PC-3 (cell line): ENCODE measurements around the gene MAML3. TPM values are rescaled to one million over a fixed set of nuclear protein-coding genes. Genes with fewer than 3 reads are reported as not detected.

ENCODE experiments used
- ATAC-seq: fragments of 200-7000 bp; cut with Tn5 transposase; 2 replicates; pipeline ENCODE4 v1.9.1; 2020; ENCODE audit warnings: mild to moderate bottlenecking, moderate library complexity
- BruUV-seq: library from RNA; stranded (reverse); fragments of 400-500 nt; replicated peaks from 2 replicates; lab custom pipeline; 2021; lab: Mats Ljungman, UMichigan
- CTCF ChIA-PET: fragments of 300-600 bp; sonication (Branson Sonifier 250); formaldehyde crosslinking; loops from one replicate; lab custom pipeline; 2022; ENCODE audit warnings: antibody characterized with exemption; lab: Charles Lee
- POLR2A ChIA-PET: fragments of 300-600 bp; sonication (Branson Sonifier 250); formaldehyde crosslinking; loops from one replicate; lab custom pipeline; 2022; ENCODE audit warnings: antibody characterized with exemption; ENCODE audit not compliant: unreplicated experiment; lab: Charles Lee
- DNase-seq: peaks from one replicate; pipeline ENCODE4 v3.0.0-alpha.2; 2015
- H2AFZ ChIP-seq: fragments of 300-600 bp; sonication (generic); 2 replicates; pipeline ENCODE4 v1.6.0; 2016; ENCODE audit warnings: antibody characterized with exemption, low read length
- H3F3A ChIP-seq: fragments of 300-600 bp; sonication (generic); one replicate; pipeline ENCODE4 v1.6.0; 2017; ENCODE audit warnings: antibody characterized with exemption, low read length, control low read depth, mild to moderate bottlenecking; ENCODE audit not compliant: unreplicated experiment
- H3K27ac ChIP-seq: fragments of 300-600 bp; sonication (generic); 2 replicates; pipeline ENCODE4 v1.5.1; 2016; ENCODE audit warnings: mild to moderate bottlenecking, low read length
- H3K27me3 ChIP-seq: fragments of 300-600 bp; sonication (generic); 2 replicates; pipeline ENCODE4 v1.6.1; 2016; ENCODE audit warnings: low read length, mixed read lengths
- H3K36me3 ChIP-seq: fragments of 300-600 bp; sonication (generic); 2 replicates; pipeline ENCODE4 v1.6.1; 2016; ENCODE audit warnings: low read depth, mixed run types, low read length, mixed read lengths
- H3K4me1 ChIP-seq: fragments of 300-600 bp; sonication (generic); 2 replicates; pipeline ENCODE4 v1.5.1; 2016; ENCODE audit warnings: low read length; ENCODE audit not compliant: insufficient read depth
- H3K4me2 ChIP-seq: fragments of 300-600 bp; sonication (generic); 2 replicates; pipeline ENCODE4 v1.6.0; 2016; ENCODE audit warnings: low read length
- H3K4me3 ChIP-seq: fragments of 300-600 bp; sonication (generic); 2 replicates; pipeline ENCODE4 v1.5.1; 2016; ENCODE audit warnings: mild to moderate bottlenecking, low read length, mixed read lengths
- H3K79me2 ChIP-seq: fragments of 300-600 bp; sonication (generic); 2 replicates; pipeline ENCODE4 v1.6.1; 2017; ENCODE audit warnings: low read length, mixed read lengths
- H3K9ac ChIP-seq: fragments of 300-600 bp; sonication (generic); 2 replicates; pipeline ENCODE4 v1.6.0; 2016; ENCODE audit warnings: mild to moderate bottlenecking, low read length
- H3K9me2 ChIP-seq: fragments of 300-600 bp; sonication (generic); replicated peaks from 2 replicates; pipeline ENCODE4 v1.6.1; 2016; ENCODE audit warnings: mixed run types, low read length, mixed read lengths
- H3K9me3 ChIP-seq: fragments of 300-600 bp; sonication (generic); 2 replicates; pipeline ENCODE4 v1.6.1; 2016; ENCODE audit warnings: low read length, mixed read lengths
- H4K20me1 ChIP-seq: fragments of 300-600 bp; sonication (generic); 2 replicates; pipeline ENCODE4 v1.6.1; 2016; ENCODE audit warnings: low read length, mixed read lengths
- EZH2 ChIP-seq: fragments of 300-600 bp; sonication (generic); IDR thresholded peaks from one replicate; pipeline ENCODE4 v1.6.1; 2017; ENCODE audit warnings: antibody characterized with exemption, mild to moderate bottlenecking, low read length; ENCODE audit not compliant: unreplicated experiment
- EZH2phosphoT487 ChIP-seq: fragments of 300-600 bp; sonication (generic); IDR thresholded peaks from 2 replicates; pipeline ENCODE4 v1.6.1; 2018; ENCODE audit warnings: mild to moderate bottlenecking, antibody characterized with exemption, low read length, borderline replicate concordance
- intact Hi-C: fragments of 100-400 bp; cut with micrococcal nuclease; formaldehyde crosslinking; loops from 2 replicates; pipeline ENCODE4 v1.9.0; 2023
- total RNA-seq: library from RNA; depleted of rRNA; stranded (reverse); fragments of >200 nt; gene quantifications from 2 replicates; pipeline ENCODE4 v1.2.3, GENCODE V29; 2014
- TF ChIP-seq, protein P1 (sequence below): fragments of 300-600 bp; sonication (generic); conservative IDR thresholded peaks from 2 replicates; pipeline ENCODE4 v1.5.1; 2017; ENCODE audit warnings: antibody characterized with exemption, low read depth, mild to moderate bottlenecking, low read length

The MAML3 gene
- total RNA-seq, 1 experiment from 2014 or later = 4.3 TPM

DNA sequence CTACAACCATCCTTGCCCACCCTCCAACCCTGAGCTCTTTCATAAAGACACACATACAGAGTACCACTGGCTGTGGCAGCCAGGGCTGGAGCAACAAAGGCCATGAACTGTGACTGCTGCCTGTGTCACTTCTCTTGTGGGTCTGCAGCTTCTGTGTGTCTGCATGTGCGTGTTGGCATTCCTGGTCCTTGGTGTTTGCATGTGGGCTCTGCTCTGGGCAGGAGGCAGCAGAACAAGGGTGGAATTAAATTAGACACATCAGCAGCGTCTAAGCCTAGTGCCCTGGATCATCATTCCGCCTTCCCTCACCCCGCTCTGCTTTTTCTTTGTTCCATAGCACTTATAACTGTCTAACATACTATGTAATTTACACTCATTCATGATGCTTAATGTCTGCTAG is 330.6 kb downstream of the MAML3 start:
- Histone ChIP-seq H3K4me2 (no peak overlapping the region), H3K9me2 (no peaks in the 10 kb centered on the region), H3K9ac (no peak overlapping the region), H3K27ac (no peak overlapping the region), H3K4me1 (no peaks in the 10 kb centered on the region), H2AFZ (no peak overlapping the region), H3F3A (no peaks in the 10 kb centered on the region), H3K27me3 (no peaks in the 10 kb centered on the region), H3K79me2 (no peaks in the 10 kb centered on the region), H4K20me1 (no peaks in the 10 kb centered on the region), H3K4me3 (no peak overlapping the region), H3K36me3 (no peaks in the 10 kb centered on the region), H3K9me3 (no peaks in the 10 kb centered on the region)
- ChIA-PET CTCF (no interaction called here), POLR2A (no interaction called here)
- DNase-seq (no peak), ATAC-seq (no peak)
- intact Hi-C loops = no loop called here
- no TSS peak for BruUV-seq
- TF ChIP-seq EZH2phosphoT487 (no peak), EZH2 (no peak)
- TF ChIP-seq, protein P1, sequence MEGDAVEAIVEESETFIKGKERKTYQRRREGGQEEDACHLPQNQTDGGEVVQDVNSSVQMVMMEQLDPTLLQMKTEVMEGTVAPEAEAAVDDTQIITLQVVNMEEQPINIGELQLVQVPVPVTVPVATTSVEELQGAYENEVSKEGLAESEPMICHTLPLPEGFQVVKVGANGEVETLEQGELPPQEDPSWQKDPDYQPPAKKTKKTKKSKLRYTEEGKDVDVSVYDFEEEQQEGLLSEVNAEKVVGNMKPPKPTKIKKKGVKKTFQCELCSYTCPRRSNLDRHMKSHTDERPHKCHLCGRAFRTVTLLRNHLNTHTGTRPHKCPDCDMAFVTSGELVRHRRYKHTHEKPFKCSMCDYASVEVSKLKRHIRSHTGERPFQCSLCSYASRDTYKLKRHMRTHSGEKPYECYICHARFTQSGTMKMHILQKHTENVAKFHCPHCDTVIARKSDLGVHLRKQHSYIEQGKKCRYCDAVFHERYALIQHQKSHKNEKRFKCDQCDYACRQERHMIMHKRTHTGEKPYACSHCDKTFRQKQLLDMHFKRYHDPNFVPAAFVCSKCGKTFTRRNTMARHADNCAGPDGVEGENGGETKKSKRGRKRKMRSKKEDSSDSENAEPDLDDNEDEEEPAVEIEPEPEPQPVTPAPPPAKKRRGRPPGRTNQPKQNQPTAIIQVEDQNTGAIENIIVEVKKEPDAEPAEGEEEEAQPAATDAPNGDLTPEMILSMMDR = no peak

DNA sequence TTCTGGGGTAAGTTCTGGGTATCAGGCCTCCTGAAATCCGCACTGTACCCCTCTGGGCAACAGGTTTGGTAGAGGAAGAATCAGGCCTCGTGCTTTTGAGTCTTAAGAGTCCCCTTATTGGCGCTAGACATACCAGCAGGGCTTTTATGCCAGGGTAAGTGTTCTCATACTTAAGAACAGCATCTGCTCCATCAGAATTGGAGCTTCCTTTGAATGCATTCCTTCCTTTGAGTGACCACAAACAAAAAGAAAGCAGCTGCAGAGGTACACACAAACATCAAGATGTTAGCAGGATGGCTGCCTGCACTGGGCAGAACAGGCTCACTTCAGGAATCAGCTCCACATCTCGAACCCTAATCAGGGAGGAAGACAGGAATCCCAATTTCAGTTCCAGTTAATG is 331.6 kb downstream of the MAML3 start:
- no TSS peak for BruUV-seq
- ATAC-seq = no peak

DNA sequence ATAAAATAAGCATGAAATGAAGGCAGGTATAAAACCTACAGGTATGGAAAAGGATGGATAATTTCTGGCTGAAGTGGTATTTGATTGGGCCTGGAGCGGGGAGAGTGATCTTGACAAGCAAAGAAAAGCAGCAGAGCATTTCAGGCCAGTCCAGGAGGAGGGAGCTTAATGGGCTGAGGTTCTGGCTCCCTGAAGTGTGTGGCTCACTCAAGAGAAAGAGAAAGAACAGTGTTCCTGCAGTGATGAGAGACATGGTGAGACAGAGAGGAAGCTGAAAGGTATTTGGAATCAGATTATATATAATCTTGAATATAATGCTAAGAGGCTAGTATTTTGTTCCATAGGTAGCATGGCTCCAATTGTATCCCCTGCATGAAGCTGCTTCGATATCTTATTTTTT is 334.9 kb downstream of the MAML3 start:
- Histone ChIP-seq H3K4me2 (no peak overlapping the region), H3K79me2 (no peaks in the 10 kb centered on the region), H3F3A (no peaks in the 10 kb centered on the region), H3K9me2 (no peaks in the 10 kb centered on the region), H3K27me3 (no peaks in the 10 kb centered on the region), H3K4me3 (no peak overlapping the region), H2AFZ (no peak overlapping the region), H3K9ac (no peak overlapping the region), H4K20me1 (no peaks in the 10 kb centered on the region), H3K36me3 (no peaks in the 10 kb centered on the region), H3K4me1 (peaks cover 18% of the 10 kb centered on the region), H3K9me3 (no peaks in the 10 kb centered on the region), H3K27ac (no peak overlapping the region)
- TF ChIP-seq, protein P1 = no peak
- TF ChIP-seq EZH2phosphoT487 (no peak), EZH2 (no peak)
- CTCF ChIA-PET = no interaction called here
- no TSS peak for BruUV-seq
- intact Hi-C loops = no loop called here
- ATAC-seq (no peak), DNase-seq (no peak)
- POLR2A ChIA-PET = no interaction called here

More for the DNA sequence above, 331.6 kb downstream of the MAML3 start:
- Histone ChIP-seq H3K4me3 (no peak overlapping the region), H4K20me1 (no peaks in the 10 kb centered on the region), H3F3A (no peaks in the 10 kb centered on the region), H3K9ac (no peak overlapping the region), H3K9me3 (no peaks in the 10 kb centered on the region), H3K4me2 (no peak overlapping the region), H3K79me2 (no peaks in the 10 kb centered on the region), H2AFZ (no peak overlapping the region), H3K36me3 (no peaks in the 10 kb centered on the region), H3K27me3 (no peaks in the 10 kb centered on the region), H3K27ac (no peak overlapping the region), H3K4me1 (no peaks in the 10 kb centered on the region), H3K9me2 (no peaks in the 10 kb centered on the region)
- intact Hi-C loops = no loop called here
- DNase-seq = no peak
- ChIA-PET CTCF (no interaction called here), POLR2A (interaction anchor here (0.7 kb wide), 1 partner anchor 125 kb away, joined by 4 read pairs; no protein-coding TSS in a partner anchor)
- TF ChIP-seq, protein P1 = no peak
- TF ChIP-seq EZH2 (no peak), EZH2phosphoT487 (no peak)
